ENCODE measurements around the gene SPTB.

DNA sequence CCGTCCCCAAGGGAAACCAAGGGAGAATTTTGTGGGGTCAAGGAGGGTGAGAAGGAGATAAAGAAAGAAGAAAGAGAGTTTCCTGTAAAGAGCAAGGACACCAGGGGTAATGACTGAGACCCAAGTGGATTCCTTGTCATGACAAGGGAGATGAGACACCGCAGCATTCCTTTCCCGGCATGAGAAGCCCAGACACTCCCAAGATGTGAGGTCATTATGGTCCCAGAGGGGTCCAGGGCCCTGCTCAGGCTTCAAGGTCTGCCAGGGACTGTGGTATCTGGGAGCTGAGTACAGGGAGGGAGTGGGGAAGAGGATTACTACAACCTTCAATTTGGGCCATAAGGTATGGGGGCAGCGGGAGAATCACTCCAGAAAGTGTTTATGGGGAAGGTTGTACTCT lies 58.1 kb downstream of the SPTB start:
- TF ChIP-seq, protein P1, sequence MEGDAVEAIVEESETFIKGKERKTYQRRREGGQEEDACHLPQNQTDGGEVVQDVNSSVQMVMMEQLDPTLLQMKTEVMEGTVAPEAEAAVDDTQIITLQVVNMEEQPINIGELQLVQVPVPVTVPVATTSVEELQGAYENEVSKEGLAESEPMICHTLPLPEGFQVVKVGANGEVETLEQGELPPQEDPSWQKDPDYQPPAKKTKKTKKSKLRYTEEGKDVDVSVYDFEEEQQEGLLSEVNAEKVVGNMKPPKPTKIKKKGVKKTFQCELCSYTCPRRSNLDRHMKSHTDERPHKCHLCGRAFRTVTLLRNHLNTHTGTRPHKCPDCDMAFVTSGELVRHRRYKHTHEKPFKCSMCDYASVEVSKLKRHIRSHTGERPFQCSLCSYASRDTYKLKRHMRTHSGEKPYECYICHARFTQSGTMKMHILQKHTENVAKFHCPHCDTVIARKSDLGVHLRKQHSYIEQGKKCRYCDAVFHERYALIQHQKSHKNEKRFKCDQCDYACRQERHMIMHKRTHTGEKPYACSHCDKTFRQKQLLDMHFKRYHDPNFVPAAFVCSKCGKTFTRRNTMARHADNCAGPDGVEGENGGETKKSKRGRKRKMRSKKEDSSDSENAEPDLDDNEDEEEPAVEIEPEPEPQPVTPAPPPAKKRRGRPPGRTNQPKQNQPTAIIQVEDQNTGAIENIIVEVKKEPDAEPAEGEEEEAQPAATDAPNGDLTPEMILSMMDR (IDR thresholded peaks at IDR 0.05): no peak
- no peak for TF ChIP-seq POLR2A (IDR thresholded peaks at IDR 0.05)
